OCI-M1 (cell line): ENCODE data around the gene ABLIM3.
"Not testable (repeated sequence)": the region's sequence is repeated elsewhere in the genome, so short reads cannot be mapped to it uniquely, and the experiment has no call there.

Experiments
- DNase-seq: peaks from one replicate; lab custom pipeline; 2025; lab: John Stamatoyannopoulos, UW

ABLIM3 gene

GRCh38 chr5:149157330-149157729 lies 16.0 kb downstream of the ABLIM3 start:
- DNase-seq: no peak

DNA sequence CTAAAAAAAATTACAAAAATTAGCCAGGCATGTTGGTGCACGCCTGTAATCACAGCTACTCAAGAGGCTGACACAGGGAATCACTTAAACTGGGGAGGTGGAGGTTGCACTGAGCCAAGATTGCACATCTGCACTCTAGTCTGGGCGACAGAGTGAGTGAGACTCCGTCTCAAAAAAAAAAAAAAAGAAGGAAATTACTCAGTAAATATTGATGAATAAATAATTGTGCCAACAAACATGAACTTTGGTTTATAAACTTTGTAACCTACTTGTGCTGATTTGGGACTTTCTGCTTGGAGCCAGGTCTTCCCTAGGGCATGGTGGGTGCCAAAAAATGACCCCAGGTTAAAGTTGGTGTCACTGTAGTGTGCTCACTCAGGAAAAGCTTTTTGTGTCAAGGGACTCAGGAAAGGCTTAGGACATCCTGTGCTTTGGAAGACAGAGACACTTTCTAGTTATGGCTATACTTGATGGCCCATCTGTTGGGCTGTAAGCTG lies 19.0 kb downstream of the ABLIM3 start:
- no peak for DNase-seq

DNA sequence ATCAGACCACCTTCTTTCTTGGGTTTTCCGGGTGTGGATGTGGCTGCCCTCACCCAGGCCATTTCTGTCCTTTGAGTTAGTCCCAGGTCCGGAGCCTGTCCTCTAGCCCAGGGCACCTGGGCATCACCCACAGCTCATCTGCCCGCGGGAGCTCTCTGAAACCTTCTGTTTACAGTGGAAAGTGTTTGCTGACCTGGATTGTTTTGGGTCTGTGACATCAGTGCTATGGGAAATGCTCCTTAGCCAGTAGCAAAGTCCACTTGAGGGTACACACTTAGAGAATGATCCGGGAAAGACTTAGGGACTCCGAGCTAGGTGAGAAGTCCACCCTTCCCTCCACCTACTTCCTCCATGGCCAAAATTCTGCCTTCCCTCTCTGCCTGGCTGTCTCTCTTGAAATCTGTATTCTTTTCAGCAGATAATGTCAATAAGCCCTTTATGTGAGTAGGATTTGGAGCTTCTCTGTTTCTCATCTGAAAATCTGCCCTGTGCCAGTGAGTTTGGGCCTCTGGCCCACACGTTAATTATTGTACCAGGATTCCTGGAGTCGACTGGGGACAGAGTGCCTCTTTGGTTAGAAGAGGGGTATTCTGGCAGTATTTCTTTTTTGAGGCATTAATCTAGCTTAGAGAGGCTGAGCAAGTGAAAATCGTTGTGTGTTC lies 19.9 kb downstream of the ABLIM3 start:
- DNase-seq: no peak

DNA sequence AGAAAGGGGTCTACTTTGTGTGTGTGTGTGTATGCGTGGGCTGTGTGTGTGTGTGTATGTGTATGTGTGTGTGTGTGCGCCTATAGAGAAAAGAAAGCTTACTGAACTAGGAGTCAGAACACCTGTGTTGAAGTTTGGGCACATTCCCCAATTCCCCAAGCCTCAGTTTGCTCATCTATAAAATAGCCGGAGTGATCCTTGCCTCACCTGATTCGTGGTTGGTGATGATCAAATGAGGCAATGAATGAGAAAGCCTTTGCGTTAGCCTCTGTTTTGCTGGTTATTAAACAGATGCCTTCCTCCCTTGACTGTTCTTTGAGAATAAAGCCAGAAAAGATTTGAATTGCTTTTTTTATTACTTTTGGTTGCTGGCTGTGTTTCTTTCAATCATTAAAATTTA lies 20.6 kb downstream of the ABLIM3 start:
- DNase-seq: no peak

- DNase-seq: no peak
Observed at GRCh38 chr5:149162401-149163084, 21.2 kb downstream of the ABLIM3 start.

DNA sequence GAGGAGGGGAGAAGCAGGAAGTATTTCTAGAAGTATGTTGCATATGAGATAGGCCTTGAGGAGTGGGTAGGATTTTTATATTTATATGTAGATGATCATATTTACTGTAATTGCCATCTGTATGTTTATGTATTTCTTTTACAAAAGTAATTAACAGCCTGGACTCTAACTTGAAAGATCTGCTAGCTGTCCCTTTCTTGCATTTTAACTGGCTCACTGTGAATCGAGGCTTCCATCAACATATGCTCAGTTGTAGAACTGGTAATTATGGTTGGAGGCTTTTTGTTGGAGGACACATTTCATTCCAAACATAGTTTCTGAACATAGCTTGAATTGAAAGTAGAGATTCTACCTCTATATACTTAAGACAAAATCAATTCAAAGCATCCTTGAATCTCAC lies 23.4 kb downstream of the ABLIM3 start:
- no peak for DNase-seq

DNA sequence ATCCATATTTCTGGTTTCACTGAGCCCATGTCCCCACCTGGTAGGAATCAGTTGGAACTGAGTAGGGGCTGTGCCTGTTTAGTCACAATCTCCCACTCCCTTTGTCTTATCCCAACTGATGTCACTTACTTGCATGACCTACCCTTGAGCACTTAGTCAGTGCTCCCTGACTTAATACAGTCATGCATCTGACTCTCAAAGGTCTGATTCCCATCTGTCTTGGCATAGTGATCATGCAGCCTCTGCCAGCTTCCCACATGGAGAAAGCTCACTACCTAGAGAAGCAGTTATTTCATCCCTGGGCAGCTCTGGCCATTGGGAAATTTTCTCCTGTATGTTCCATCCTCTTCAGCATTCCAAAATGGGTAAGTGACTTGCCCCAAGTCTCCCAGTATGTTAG lies 24.8 kb downstream of the ABLIM3 start:
- no peak for DNase-seq

DNA sequence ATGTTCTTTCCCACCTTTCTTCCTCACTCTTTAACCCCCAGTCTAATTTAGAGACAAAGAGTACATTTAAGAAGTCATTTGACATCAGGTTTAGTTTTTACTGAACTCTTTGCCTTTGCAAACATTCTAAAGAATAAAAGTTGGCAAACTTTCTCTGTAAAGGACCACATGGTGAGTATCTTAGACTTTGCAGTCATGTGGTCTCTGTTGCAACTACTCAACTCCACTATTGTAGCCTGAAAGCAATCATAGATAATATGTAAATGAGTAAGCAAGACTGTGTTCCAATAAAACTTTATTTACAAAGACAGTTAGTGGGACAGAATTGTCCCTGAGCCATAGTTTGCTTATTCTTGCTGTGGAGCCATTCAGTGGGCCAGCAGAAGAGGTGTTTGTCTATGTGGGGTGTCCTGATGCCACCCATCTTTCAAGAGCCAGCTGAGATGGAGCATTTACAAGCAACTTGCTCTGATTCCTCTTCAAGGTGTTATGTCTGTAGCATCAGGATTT lies 25.4 kb downstream of the ABLIM3 start:
- no peak for DNase-seq

GRCh38 chr5:149168276-149168906 lies 27.1 kb downstream of the ABLIM3 start:
- no peak for DNase-seq

GRCh38 chr5:149170299-149170698 lies 29.0 kb downstream of the ABLIM3 start:
- DNase-seq: no peak

GRCh38 chr5:149172261-149172660 lies 31.0 kb downstream of the ABLIM3 start:
- DNase-seq: no peak

- no peak for DNase-seq
Observed at GRCh38 chr5:149172709-149173505, 31.6 kb downstream of the ABLIM3 start.

GRCh38 chr5:149174847-149175234 lies 33.5 kb downstream of the ABLIM3 start:
- DNase-seq: no peak

- DNase-seq: no peak
Observed at GRCh38 chr5:149175346-149176105, 34.2 kb downstream of the ABLIM3 start.

- DNase-seq: no peak
Observed at GRCh38 chr5:149177339-149177843, 36.1 kb downstream of the ABLIM3 start.

GRCh38 chr5:149177911-149178565 lies 36.7 kb downstream of the ABLIM3 start:
- no peak for DNase-seq

- no peak for DNase-seq
Observed at GRCh38 chr5:149181732-149182131, 40.4 kb downstream of the ABLIM3 start.

DNA sequence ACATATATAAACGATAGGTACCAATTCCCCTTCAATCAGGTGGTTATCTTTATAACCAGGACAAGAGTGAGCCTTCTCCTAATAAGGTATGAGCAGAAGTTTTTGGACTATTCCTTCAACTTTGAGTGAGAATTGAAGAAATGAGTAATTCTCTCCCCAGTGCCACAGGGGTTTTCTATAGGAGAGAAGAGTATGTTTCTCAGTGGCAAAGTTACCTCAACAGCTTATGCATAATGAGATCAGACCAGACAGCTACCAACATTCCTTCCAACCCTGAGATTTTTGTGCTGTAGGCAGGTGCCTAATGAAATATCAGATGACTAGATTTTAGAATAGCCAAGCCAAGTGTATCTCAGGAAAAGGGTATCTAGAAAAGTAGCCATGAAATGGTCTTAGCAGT lies 40.9 kb downstream of the ABLIM3 start:
- no peak for DNase-seq

- DNase-seq: no peak
Observed at GRCh38 chr5:149185067-149185466, 43.8 kb downstream of the ABLIM3 start.

- no peak for DNase-seq
Observed at GRCh38 chr5:149186506-149186905, 45.2 kb downstream of the ABLIM3 start.

- not testable (repeated sequence) for DNase-seq
Observed at GRCh38 chr5:149187617-149188016, 46.3 kb downstream of the ABLIM3 start.
